ENCODE data around the gene CEP131.

CEP131 gene

GRCh38 chr17:81258292-81258691, 35.5 kb upstream of the CEP131 start:
- Mint-ChIP-seq H3K9me3 (no peaks in the 10 kb centered on the region), H3K27me3 (no peaks in the 10 kb centered on the region), H3K4me3 (no peak overlapping the region), H3K27ac (no peak overlapping the region), H3K36me3 (ENCODE audit: insufficient read depth) (peaks cover 32% of the 10 kb centered on the region), H3K4me1 (ENCODE audit: low read depth in 2 of 2) (peaks cover 7 to 8% of the 10 kb centered on the region in 2 donors)
- DNase-seq (no peak), ATAC-seq (replicated peaks) (no peak)

- Mint-ChIP-seq H3K36me3 (ENCODE audit: insufficient read depth) (peaks cover 35% of the 10 kb centered on the region), H3K9me3 (no peaks in the 10 kb centered on the region), H3K4me3 (no peak overlapping the region), H3K27me3 (no peaks in the 10 kb centered on the region), H3K4me1 (ENCODE audit: low read depth in 2 of 2) (peaks cover 11 to 12% of the 10 kb centered on the region in 2 donors), H3K27ac (no peak overlapping the region)
- DNase-seq (no peak), ATAC-seq (replicated peaks) (no peak)
Observed at GRCh38 chr17:81257533-81257932, 34.8 kb upstream of the CEP131 start.

DNA sequence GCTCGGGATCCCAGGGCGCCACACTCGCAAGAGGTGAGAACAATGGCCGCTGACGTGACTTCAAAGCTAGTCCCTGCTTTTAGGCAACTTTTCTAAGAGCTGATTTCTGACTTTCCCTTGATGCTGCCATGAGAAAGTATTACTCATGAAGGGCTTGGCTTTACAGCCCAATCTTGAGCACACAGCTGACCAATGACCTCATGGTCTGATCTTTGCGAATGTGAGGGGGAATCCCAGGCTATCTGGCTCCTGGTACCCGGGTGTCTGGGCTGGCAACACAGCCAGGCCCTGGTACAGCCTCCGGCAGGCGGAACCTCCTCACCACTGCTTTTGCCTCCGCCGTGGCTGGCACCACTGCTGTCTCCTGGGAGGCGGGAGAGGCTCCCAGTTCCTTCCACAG, 33.9 kb upstream of the CEP131 start:
- Mint-ChIP-seq H3K27ac (no peak overlapping the region), H3K9me3 (no peaks in the 10 kb centered on the region)

DNA sequence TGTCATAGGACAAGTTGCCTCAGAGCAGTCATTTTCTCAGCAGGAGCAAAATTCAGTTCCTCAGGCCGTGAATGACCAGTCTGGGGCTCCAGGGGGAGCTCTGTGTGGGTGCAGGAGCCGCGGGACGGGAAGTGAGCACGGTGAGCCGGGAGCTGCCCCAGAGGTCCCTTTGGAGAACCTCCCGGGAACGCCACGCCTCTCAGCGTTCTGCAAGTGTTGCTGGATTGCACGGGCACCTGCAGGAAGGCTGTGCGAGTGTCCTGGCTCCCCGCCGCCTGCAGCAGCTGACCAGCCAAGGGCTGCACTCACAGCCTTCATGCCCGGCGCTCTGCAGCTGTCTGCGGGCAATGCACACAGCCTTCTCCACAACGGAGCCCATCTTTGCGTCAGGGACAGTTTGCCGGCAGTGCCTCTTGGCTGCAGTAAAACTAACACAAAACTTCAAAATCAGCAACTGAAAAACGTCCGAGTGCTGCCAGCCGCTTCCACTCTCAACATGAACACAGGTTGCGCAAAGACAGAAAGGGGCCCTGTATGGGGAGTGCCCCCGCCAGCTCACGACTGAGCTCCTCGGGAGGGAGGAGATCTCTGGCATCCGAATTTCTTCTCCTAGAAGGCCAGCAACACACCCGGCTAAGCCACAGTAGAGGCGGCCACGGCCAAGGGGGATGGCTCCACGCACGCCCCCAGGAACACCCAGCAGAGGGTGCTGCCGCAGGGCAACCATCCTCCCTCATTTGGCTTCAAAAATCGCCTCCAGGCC, 32.4 kb upstream of the CEP131 start:
- no peak for DNase-seq
- H3K9me3 Mint-ChIP-seq: no peaks in the 10 kb centered on the region
- H3K4me3 Mint-ChIP-seq: no peak overlapping the region
- no peaks in the 10 kb centered on the region for H3K27me3 Mint-ChIP-seq
- ATAC-seq (replicated peaks): no peak
- peaks cover 28% of the 10 kb centered on the region for H3K36me3 Mint-ChIP-seq (ENCODE audit: insufficient read depth)
- peaks cover 11 to 17% of the 10 kb centered on the region in 2 donors for H3K4me1 Mint-ChIP-seq (ENCODE audit: low read depth in 2 of 2)
- H3K27ac Mint-ChIP-seq: peak overlapping the region in 1 of 2 donors; percentile 60

More for the DNA sequence above, 33.9 kb upstream of the CEP131 start:
- Mint-ChIP-seq H3K4me3 (no peak overlapping the region), H3K4me1 (ENCODE audit: low read depth in 2 of 2) (peaks cover 11 to 17% of the 10 kb centered on the region in 2 donors), H3K36me3 (ENCODE audit: insufficient read depth) (peaks cover 34% of the 10 kb centered on the region), H3K27me3 (no peaks in the 10 kb centered on the region)
- ATAC-seq (replicated peaks) (no peak), DNase-seq (no peak)

GRCh38 chr17:81253358-81254131, 30.8 kb upstream of the CEP131 start:
- H3K9me3 Mint-ChIP-seq: no peaks in the 10 kb centered on the region
- H3K4me1 Mint-ChIP-seq (ENCODE audit: low read depth in 2 of 2): peaks cover 11 to 17% of the 10 kb centered on the region in 2 donors
- peaks cover 36% of the 10 kb centered on the region for H3K36me3 Mint-ChIP-seq (ENCODE audit: insufficient read depth)
- peak overlapping the region; percentile 59 to 79 for H3K27ac Mint-ChIP-seq
- peak; percentile 55 to 59 (median 58) for DNase-seq
- peak; percentile 84 for ATAC-seq (replicated peaks)
- H3K27me3 Mint-ChIP-seq: no peaks in the 10 kb centered on the region
- H3K4me3 Mint-ChIP-seq: peak overlapping the region in 1 of 2 donors; percentile 19

DNA sequence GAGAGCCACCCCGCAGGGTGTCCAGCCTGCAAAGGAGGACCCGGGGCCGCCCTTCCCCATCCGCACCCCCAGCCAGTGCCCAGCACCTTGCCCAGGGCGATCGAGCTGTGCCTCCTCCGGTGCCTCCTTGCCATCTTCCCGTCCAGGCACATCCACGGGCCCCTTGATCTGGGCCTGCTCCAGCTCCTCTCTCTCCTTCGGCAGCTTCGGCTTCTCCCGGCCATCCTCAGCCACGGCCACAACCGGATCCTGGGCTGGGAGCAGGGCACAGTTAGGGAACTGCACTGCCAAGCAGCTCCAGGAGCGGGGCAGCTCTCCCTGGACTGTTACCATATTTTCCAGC, 30.2 kb upstream of the CEP131 start:
- H3K4me1 Mint-ChIP-seq (ENCODE audit: low read depth in 2 of 2): peaks cover 11 to 17% of the 10 kb centered on the region in 2 donors
- H3K27me3 Mint-ChIP-seq: no peaks in the 10 kb centered on the region
- H3K4me3 Mint-ChIP-seq: peak overlapping the region in 1 of 2 donors; percentile 19
- no peaks in the 10 kb centered on the region for H3K9me3 Mint-ChIP-seq
- ATAC-seq (replicated peaks): no peak
- H3K27ac Mint-ChIP-seq: peak overlapping the region; percentile 59 to 79
- H3K36me3 Mint-ChIP-seq (ENCODE audit: insufficient read depth): peaks cover 36% of the 10 kb centered on the region
- no peak for DNase-seq

- H3K27ac Mint-ChIP-seq: peak overlapping the region in 1 of 2 donors; percentile 83
- DNase-seq (no peak), ATAC-seq (replicated peaks) (no peak)
- H3K4me3 Mint-ChIP-seq: peak overlapping the region in 1 of 2 donors; percentile 21
- no peaks in the 10 kb centered on the region for H3K27me3 Mint-ChIP-seq
- H3K36me3 Mint-ChIP-seq (ENCODE audit: insufficient read depth): peaks cover 36% of the 10 kb centered on the region
- H3K4me1 Mint-ChIP-seq (ENCODE audit: low read depth in 2 of 2): peaks cover 11 to 17% of the 10 kb centered on the region in 2 donors
- H3K9me3 Mint-ChIP-seq: no peaks in the 10 kb centered on the region
Observed at GRCh38 chr17:81252326-81252986, 29.7 kb upstream of the CEP131 start.

DNA sequence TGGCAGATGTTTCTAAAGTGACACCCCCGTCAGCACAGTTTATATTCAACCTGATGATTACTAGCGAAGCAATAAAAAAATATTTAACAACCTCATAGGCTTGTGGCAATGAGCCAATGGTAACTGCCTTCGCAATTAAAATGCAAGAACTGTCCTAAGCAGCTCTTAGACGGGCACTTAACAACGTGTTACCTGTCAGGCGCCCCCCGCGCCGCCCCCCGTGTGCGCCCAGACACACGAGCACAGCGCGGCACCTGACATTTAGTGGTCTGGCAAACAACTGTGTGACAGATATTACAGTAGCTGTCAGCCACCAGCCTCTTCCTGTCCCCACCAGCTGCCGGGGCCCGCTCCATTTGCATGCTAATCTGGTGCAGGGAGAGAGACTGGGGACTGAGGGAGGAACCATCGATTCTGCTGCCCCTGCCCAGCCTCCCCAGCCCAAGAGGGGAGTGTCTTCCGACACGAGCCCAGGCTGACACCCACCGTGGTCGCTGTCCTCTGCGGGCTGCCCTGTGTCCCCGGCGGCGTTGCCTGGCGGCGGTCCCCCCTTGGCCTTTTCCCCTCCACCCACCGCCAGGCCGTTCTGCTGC, 29.0 kb upstream of the CEP131 start:
- peak overlapping the region in 1 of 2 donors; percentile 22 for H3K4me3 Mint-ChIP-seq
- H3K27me3 Mint-ChIP-seq: no peaks in the 10 kb centered on the region
- H3K36me3 Mint-ChIP-seq (ENCODE audit: insufficient read depth): peaks cover 36% of the 10 kb centered on the region
- peaks cover 14 to 17% of the 10 kb centered on the region in 2 donors for H3K4me1 Mint-ChIP-seq (ENCODE audit: low read depth in 2 of 2)
- ATAC-seq (replicated peaks) (peak; percentile 57), DNase-seq (peak in 1 of 3 experiments; percentile 30)
- H3K27ac Mint-ChIP-seq: peak overlapping the region in 1 of 2 donors; percentile 83
- no peaks in the 10 kb centered on the region for H3K9me3 Mint-ChIP-seq

- peak overlapping the region in 1 of 2 donors; percentile 19 for H3K27ac Mint-ChIP-seq
- DNase-seq (no peak), ATAC-seq (replicated peaks) (no peak)
- no peaks in the 10 kb centered on the region for H3K9me3 Mint-ChIP-seq
- H3K4me3 Mint-ChIP-seq: peak overlapping the region in 1 of 2 donors; percentile 22
- peaks cover 36% of the 10 kb centered on the region for H3K36me3 Mint-ChIP-seq (ENCODE audit: insufficient read depth)
- peaks cover 15 to 17% of the 10 kb centered on the region in 2 donors for H3K4me1 Mint-ChIP-seq (ENCODE audit: low read depth in 2 of 2)
- H3K27me3 Mint-ChIP-seq: no peaks in the 10 kb centered on the region
Observed at GRCh38 chr17:81251094-81251708, 28.4 kb upstream of the CEP131 start.

GRCh38 chr17:81250286-81251093, 27.7 kb upstream of the CEP131 start:
- Mint-ChIP-seq H3K4me3 (no peak overlapping the region), H3K36me3 (ENCODE audit: insufficient read depth) (peaks cover 36% of the 10 kb centered on the region), H3K27ac (peak overlapping the region in 1 of 2 donors; percentile 62), H3K27me3 (no peaks in the 10 kb centered on the region), H3K9me3 (no peaks in the 10 kb centered on the region), H3K4me1 (ENCODE audit: low read depth in 2 of 2) (peaks cover 15 to 17% of the 10 kb centered on the region in 2 donors)
- ATAC-seq (replicated peaks): no peak
- no peak for DNase-seq

GRCh38 chr17:81249223-81250040, 26.7 kb upstream of the CEP131 start:
- Mint-ChIP-seq H3K27ac (peak overlapping the region in 1 of 2 donors; percentile 62), H3K36me3 (ENCODE audit: insufficient read depth) (peaks cover 34% of the 10 kb centered on the region), H3K27me3 (no peaks in the 10 kb centered on the region), H3K4me1 (ENCODE audit: low read depth in 2 of 2) (peaks cover 17% of the 10 kb centered on the region in 2 donors), H3K4me3 (no peak overlapping the region), H3K9me3 (no peaks in the 10 kb centered on the region)
- no peak for ATAC-seq (replicated peaks)
- no peak for DNase-seq
